KOPT-K1 (cell line): ENCODE results near the gene TPRN.

ENCODE experiments used
- H3K27ac ChIP-seq: fragments of 200-600 bp; sonication (generic); 2 replicates; pipeline ENCODE4 v1.5.1; 2016; ENCODE audit warnings: antibody characterized with exemption, mild to moderate bottlenecking, low read depth, low read length; ENCODE audit not compliant: poor library complexity, severe bottlenecking
- H3K36me3 ChIP-seq: fragments of 200-600 bp; sonication (generic); 2 replicates; pipeline ENCODE4 v1.5.1; 2017; ENCODE audit warnings: antibody characterized with exemption, mild to moderate bottlenecking, low read length, moderate library complexity; ENCODE audit not compliant: insufficient read depth
- H3K9me3 ChIP-seq: fragments of 200-600 bp; sonication (generic); 2 replicates; pipeline ENCODE4 v1.5.1; 2017; ENCODE audit warnings: antibody characterized with exemption, low read length, mild to moderate bottlenecking; ENCODE audit not compliant: insufficient read depth, poor library complexity, severe bottlenecking

TPRN gene

DNA sequence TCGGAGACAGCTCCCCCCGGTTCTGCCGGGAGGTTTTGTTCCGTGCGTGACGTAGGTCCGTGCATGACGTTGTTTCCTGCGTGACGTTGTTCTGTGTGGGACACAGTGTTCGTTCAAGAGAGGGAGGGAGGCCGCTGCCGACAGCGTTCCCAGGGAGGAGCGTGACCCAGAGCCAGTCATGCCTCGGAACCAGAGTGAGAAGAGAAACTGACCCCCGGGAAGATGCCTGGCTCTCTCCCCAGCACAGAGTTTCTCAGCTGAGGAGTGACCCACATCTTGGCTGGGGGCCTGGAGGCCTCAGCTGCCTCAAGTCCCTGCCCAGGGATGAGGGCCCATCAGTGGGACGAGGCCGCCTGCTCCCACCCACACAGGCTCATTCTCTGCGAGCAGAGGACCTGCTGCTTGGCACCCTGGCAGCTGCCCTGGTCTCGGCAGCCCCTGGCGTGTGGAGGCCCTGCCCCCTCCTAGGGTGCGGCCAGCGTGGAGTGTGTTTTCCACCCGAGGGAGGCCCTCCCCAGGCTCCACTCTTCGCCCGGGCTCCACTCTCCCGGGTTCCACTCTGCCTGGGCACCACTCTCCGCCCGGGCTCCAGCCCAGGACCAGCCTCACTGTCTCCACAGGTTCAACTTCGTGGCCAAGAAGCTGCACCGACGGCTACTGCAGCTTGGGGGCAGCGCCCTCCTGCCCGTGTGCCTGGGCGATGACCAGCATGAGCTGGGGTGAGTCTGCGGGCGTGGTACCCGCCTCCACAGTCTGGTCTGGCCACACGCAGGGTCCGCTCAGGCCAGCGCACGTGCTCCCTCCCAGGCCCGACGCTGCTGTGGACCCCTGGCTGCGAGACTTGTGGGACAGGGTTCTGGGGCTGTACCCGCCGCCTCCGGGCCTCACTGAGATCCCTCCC is 12.9 kb upstream of the TPRN start:
- Histone ChIP-seq H3K9me3 (no peaks in the 10 kb centered on the region), H3K27ac (no peak overlapping the region), H3K36me3 (peaks cover 84% of the 10 kb centered on the region)

- Histone ChIP-seq H3K36me3 (peaks cover 86% of the 10 kb centered on the region), H3K27ac (no peak overlapping the region)
Observed at GRCh38 chr9:137212520-137212919, 12.0 kb upstream of the TPRN start.

DNA sequence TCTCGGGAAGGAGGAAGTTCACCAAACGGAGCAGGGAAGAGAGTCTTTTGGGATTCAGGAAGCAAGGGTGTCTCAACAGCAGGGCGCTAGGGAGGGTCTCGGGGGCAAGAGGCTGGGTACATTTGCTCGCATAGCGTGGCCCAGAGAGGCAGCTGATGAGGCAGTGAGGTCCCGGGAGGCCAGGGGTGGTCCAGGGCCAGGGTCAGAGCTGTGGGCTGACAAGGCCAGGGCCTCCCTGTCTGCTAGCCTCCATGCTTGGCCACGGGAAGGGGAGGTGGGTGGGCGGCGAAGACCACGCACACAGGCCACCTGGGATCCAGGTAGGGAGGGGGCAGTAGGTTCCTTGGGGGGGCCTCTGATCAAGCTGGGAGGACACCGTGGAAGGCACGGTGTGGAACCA is 11.0 kb upstream of the TPRN start:
- Histone ChIP-seq H3K9me3 (no peaks in the 10 kb centered on the region), H3K36me3 (peaks cover 84% of the 10 kb centered on the region), H3K27ac (no peak overlapping the region)

More at GRCh38 chr9:137212520-137212919, 12.0 kb upstream of the TPRN start:
- H3K9me3 ChIP-seq = no peaks in the 10 kb centered on the region

GRCh38 chr9:137206602-137207001 is 6.1 kb upstream of the TPRN start:
- peak overlapping the region; percentile 76 for H3K27ac ChIP-seq
- no peaks in the 10 kb centered on the region for H3K9me3 ChIP-seq
- H3K36me3 ChIP-seq = peaks cover 42% of the 10 kb centered on the region

- Histone ChIP-seq H3K27ac (peak within 1 kb of the TSS; percentile 76), H3K36me3 (peaks cover 31% of the 10 kb centered on the region)
Observed at GRCh38 chr9:137205126-137206069, 4.9 kb upstream of the TPRN start, which contains the start of the genes NDOR1 and TMEM203. TSS of gene NDOR1 (plus strand) at chr9:137205700. CDS start at chr9:137205778, 78 bp downstream. TSS of gene TMEM203 (minus strand) at chr9:137205648. CDS start at chr9:137205414, 234 bp downstream.

GRCh38 chr9:137204731-137205125 is 4.2 kb upstream of the TPRN start:
- no peaks in the 10 kb centered on the region for H3K9me3 ChIP-seq
- H3K27ac ChIP-seq = peak overlapping the region; percentile 76
- peaks cover 25% of the 10 kb centered on the region for H3K36me3 ChIP-seq

More at GRCh38 chr9:137205126-137206069, 4.9 kb upstream of the TPRN start, which contains the start of the genes NDOR1 and TMEM203:
- no peaks in the 10 kb centered on the region for H3K9me3 ChIP-seq

DNA sequence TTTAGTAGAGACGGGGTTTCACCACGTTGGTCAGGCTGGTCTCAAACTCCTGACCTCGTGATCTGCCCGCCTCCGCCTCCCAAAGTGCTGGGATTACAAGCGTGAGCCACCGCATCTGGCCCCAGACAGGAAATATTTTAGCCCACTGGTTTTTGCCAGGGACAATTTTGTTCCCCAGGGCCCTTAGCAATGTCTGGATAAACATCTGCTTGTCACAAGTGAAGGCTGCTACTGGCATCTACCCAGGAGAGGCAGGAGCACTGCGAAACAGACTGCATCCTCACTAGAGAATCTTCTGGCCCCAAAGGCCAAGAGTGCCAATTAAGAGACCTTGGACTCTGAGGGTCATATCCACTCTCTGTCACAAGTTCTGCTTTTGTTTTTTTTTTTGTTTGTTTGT is 2.4 kb upstream of the TPRN start:
- no peak overlapping the region for H3K27ac ChIP-seq
- H3K36me3 ChIP-seq = peaks cover 10% of the 10 kb centered on the region; the same call in 1 of the 2 replicates
- H3K9me3 ChIP-seq = no peaks in the 10 kb centered on the region

DNA sequence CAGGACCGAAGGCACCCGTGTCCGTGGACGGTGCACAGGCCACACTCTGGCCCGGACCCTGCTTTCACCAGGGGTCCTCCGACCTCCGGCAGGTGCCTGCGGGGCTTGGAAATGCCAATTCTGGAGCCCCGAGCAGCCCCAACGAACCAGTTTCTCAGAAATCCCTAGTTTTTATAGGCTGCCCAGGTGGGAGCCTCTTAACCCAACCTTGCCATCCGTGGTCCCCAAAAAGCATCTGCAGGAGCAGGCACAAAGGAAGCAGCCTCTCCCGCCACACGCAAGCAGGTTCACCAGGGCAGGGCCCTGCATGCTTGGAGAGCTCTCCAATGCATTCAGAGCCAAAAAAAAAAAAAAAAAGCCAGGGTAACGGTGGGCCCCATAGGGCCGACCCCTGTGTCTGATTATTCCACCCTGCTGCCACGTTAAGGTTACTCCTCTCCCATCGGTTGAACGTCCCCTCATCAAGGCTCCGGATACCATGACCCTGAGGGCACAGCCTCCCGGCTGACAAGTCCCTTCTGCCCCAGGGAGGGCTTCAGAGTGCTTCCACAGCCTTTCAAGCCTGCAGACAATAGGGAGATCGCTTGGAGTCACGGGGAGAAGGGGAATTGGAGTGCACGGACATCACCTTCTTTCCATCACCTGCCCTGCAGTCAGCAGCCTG is 796 bp upstream of the TPRN start:
- Histone ChIP-seq H3K36me3 (no peaks in the 10 kb centered on the region), H3K27ac (peak overlapping the region; percentile 71), H3K9me3 (no peaks in the 10 kb centered on the region)

DNA sequence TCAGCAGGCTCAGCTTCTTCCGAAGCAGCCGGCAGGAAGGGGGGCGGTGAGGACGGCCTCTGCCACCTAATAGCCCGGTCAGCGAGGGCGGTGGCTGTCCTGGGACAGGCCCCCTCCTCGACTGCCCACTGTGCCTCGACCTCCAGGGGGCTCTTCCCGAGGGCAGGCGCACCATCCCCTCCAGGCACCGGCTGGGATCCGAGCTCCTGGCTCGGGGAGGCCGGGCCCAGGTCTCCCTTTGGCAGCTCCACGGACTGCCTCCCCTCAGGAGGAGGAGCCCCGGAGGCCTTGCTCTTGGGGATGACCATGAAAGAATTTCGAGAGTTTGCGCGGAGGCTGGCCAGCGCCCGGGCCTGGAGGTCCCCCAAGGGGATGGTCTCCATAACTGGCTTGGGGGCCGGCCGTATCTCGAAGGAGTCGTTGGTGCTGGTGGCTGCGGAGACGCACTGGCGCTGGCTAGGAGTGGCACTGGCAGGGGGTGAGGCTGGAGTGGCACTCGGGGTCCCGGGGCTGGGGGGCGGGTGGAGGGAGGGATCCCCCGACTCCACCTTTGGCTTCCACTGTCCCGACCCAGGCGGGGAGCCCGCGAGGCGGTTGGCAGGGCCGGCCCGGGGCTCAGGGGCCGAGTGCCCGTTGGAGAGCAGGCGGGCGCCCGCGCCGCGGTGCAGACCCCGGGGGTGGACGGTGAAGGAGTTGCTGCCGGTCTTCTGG is 975 bp downstream of the TPRN start:
- Histone ChIP-seq H3K27ac (no peak overlapping the region), H3K36me3 (no peaks in the 10 kb centered on the region)

GRCh38 chr9:137198902-137199283 is 1.6 kb downstream of the TPRN start:
- Histone ChIP-seq H3K36me3 (no peaks in the 10 kb centered on the region), H3K9me3 (no peaks in the 10 kb centered on the region), H3K27ac (no peak overlapping the region)

More for the DNA sequence above, 975 bp downstream of the TPRN start:
- no peaks in the 10 kb centered on the region for H3K9me3 ChIP-seq

- Histone ChIP-seq H3K9me3 (no peaks in the 10 kb centered on the region), H3K36me3 (no peaks in the 10 kb centered on the region), H3K27ac (no peak overlapping the region)
Observed at GRCh38 chr9:137198051-137198901, 2.3 kb downstream of the TPRN start.

- no peaks in the 10 kb centered on the region for H3K9me3 ChIP-seq
- no peak overlapping the region for H3K27ac ChIP-seq
- H3K36me3 ChIP-seq = peaks cover 12% of the 10 kb centered on the region; the same call in 1 of the 2 replicates
Observed at GRCh38 chr9:137195525-137196220, 4.9 kb downstream of the TPRN start.

- Histone ChIP-seq H3K36me3 (peaks cover 19% of the 10 kb centered on the region; the same call in 1 of the 2 replicates), H3K27ac (no peak overlapping the region), H3K9me3 (no peaks in the 10 kb centered on the region)
Observed at GRCh38 chr9:137194909-137195308, 5.6 kb downstream of the TPRN start.
